Chondrocyte (in vitro differentiated cells): ENCODE results near the gene CCDC90B. TPM values are rescaled to one million over a fixed set of nuclear protein-coding genes. Genes with fewer than 3 reads are reported as not detected.
A peak's percentile ranks its signal among the peaks of the same experiment; 100 is the strongest.

Experiments used
- DNase-seq: peaks from one replicate; pipeline ENCODE4 v3.0.0; 2021; ENCODE audit warnings: mixed read lengths, low spot score
- H3K27ac Mint-ChIP-seq: one replicate; pipeline ENCODE4 v1.8.0; 2021; ENCODE audit warnings: mild to moderate bottlenecking, moderate library complexity, mixed read lengths; ENCODE audit not compliant: unreplicated experiment
- H3K27me3 Mint-ChIP-seq: 2 replicates; pipeline ENCODE4 v1.8.0; 2021; ENCODE audit warnings: low read depth, mixed read lengths
- H3K36me3 Mint-ChIP-seq: 2 replicates; pipeline ENCODE4 v1.8.0; 2021; ENCODE audit warnings: low read depth, mixed read lengths
- H3K4me1 Mint-ChIP-seq: 2 replicates; pipeline ENCODE4 v1.8.0; 2021; ENCODE audit warnings: low read depth, mild to moderate bottlenecking, mixed read lengths
- H3K4me3 Mint-ChIP-seq: one replicate; pipeline ENCODE4 v1.8.0; 2021; ENCODE audit warnings: mild to moderate bottlenecking, moderate library complexity, mixed read lengths; ENCODE audit not compliant: unreplicated experiment
- H3K9me3 Mint-ChIP-seq: 2 replicates; pipeline ENCODE4 v1.8.0; 2021; ENCODE audit warnings: low read depth, mixed read lengths
- CTCF ChIP-seq: fragments of 200-600 bp; sonication (generic); IDR thresholded peaks from 2 replicates; pipeline ENCODE4 v1.5.0; 2021; ENCODE audit warnings: antibody characterized with exemption, mild to moderate bottlenecking, moderate library complexity
- total RNA-seq: library from RNA; stranded (reverse); gene quantifications from 3 replicates; pipeline ENCODE4 v1.2.1, GENCODE V29; 2021

CCDC90B gene
- total RNA-seq, 1 donor from 2014 or later: 38.7 TPM

DNA sequence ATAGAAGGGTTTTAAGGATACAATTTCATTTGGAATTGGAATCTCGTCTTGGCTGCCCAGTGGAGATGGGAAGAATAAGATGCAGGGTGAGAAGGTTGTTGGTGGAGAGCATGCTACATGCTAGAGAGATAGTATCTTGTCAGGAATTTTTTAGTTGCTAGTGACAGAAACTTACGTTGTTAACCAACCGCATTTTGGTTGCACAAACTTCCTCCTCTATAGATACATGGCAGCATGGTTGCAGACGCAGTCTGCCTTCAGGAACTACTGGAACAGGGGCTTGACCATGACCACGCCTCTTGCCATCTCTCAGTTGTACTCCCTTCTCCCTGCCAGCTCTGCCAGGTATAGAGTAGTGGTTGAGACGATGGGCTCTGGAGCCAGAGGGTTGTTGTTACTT is 13.5 kb upstream of the CCDC90B start:
- Mint-ChIP-seq H3K27me3 (peaks cover 26% of the 10 kb centered on the region), H3K4me3 (no peak overlapping the region), H3K36me3 (no peaks in the 10 kb centered on the region), H3K9me3 (no peaks in the 10 kb centered on the region), H3K4me1 (no peaks in the 10 kb centered on the region), H3K27ac (no peak overlapping the region)
- no peak for TF ChIP-seq CTCF
- DNase-seq: no peak

- TF ChIP-seq CTCF: no peak
- H3K27me3 Mint-ChIP-seq: peaks cover 16% of the 10 kb centered on the region
- no peaks in the 10 kb centered on the region for H3K9me3 Mint-ChIP-seq
- no peak for DNase-seq
- H3K4me3 Mint-ChIP-seq: no peak overlapping the region
- no peak overlapping the region for H3K27ac Mint-ChIP-seq
- peaks cover 3% of the 10 kb centered on the region for H3K4me1 Mint-ChIP-seq
- no peaks in the 10 kb centered on the region for H3K36me3 Mint-ChIP-seq
Observed at GRCh38 chr11:83294208-83294607, 8.0 kb upstream of the CCDC90B start.

DNA sequence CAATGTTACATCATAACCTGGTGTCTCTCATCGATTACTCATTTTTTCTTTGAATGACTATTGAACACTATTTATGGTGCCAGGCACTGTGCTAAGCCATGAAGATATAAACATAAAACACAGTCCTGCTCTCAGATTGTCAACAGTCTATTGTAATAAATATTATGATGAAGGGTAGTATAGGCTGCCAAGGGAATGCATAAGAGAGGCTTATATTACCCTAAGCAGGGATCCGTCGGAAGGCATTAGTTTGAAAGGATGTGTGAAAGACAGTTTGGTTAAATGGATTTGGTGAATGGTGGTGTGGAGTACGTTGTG is 7.2 kb upstream of the CCDC90B start:
- Mint-ChIP-seq H3K9me3 (no peaks in the 10 kb centered on the region), H3K27me3 (peaks cover 12% of the 10 kb centered on the region), H3K27ac (no peak overlapping the region), H3K4me3 (no peak overlapping the region), H3K36me3 (no peaks in the 10 kb centered on the region), H3K4me1 (peaks cover 3% of the 10 kb centered on the region)
- TF ChIP-seq CTCF: no peak
- no peak for DNase-seq

- Mint-ChIP-seq H3K27me3 (peaks cover 12% of the 10 kb centered on the region), H3K27ac (no peak overlapping the region), H3K4me3 (peak overlapping the region; percentile 44), H3K4me1 (peaks cover 3% of the 10 kb centered on the region), H3K9me3 (no peaks in the 10 kb centered on the region), H3K36me3 (no peaks in the 10 kb centered on the region)
- TF ChIP-seq CTCF: peak; percentile 85
- DNase-seq: no peak
Observed at GRCh38 chr11:83292709-83293456, 6.7 kb upstream of the CCDC90B start.

GRCh38 chr11:83287631-83288030 is 1.5 kb upstream of the CCDC90B start:
- Mint-ChIP-seq H3K36me3 (no peaks in the 10 kb centered on the region), H3K27me3 (peaks cover 2% of the 10 kb centered on the region), H3K9me3 (no peaks in the 10 kb centered on the region), H3K27ac (no peak overlapping the region), H3K4me3 (no peak overlapping the region), H3K4me1 (peaks cover 28% of the 10 kb centered on the region)
- no peak for DNase-seq
- no peak for TF ChIP-seq CTCF
